Tongue (tissue), 2 donors: Measurements from ENCODE around the gene EPB41. TPM values are rescaled to one million over a fixed set of nuclear protein-coding genes. Genes with fewer than 3 reads are reported as not detected.
"Not testable (repeated sequence)": the region's sequence is repeated elsewhere in the genome, so short reads cannot be mapped to it uniquely, and the experiment has no call there.

ENCODE experiments used
- DNase-seq: peaks from one replicate; pipeline ENCODE4 v3.0.0-alpha.2; 2015
- total RNA-seq: library from RNA; depleted of rRNA; stranded (reverse); fragments of >200 nt; gene quantifications from one replicate; pipeline ENCODE4 v1.2.3, GENCODE V29; 2014

EPB41 gene
- total RNA-seq, 1 donor from 2014 or later = 27.7 TPM

- DNase-seq = no peak
Observed at GRCh38 chr1:28982198-28982597, 67.8 kb downstream of the EPB41 start.

- no peak for DNase-seq
Observed at GRCh38 chr1:28983091-28983490, 68.7 kb downstream of the EPB41 start.

- DNase-seq = no peak
Observed at GRCh38 chr1:28983509-28984310, 69.3 kb downstream of the EPB41 start.

- no peak for DNase-seq
Observed at GRCh38 chr1:28984311-28984684, 69.9 kb downstream of the EPB41 start.

- DNase-seq = peak; percentile 30
Observed at GRCh38 chr1:28985427-28985826, 71.1 kb downstream of the EPB41 start.

GRCh38 chr1:28986306-28986910 is 72.0 kb downstream of the EPB41 start:
- no peak for DNase-seq

GRCh38 chr1:29002792-29003191 is 88.4 kb downstream of the EPB41 start:
- DNase-seq = no peak

- no peak for DNase-seq
Observed at GRCh38 chr1:29004288-29004687, 89.9 kb downstream of the EPB41 start.

- no peak for DNase-seq
Observed at GRCh38 chr1:29004798-29005197, 90.4 kb downstream of the EPB41 start.

- no peak for DNase-seq
Observed at GRCh38 chr1:29011775-29012174, 97.4 kb downstream of the EPB41 start.

- no peak for DNase-seq
Observed at GRCh38 chr1:29017235-29017634, 102.9 kb downstream of the EPB41 start.

- no peak for DNase-seq
Observed at GRCh38 chr1:29017975-29018712, 103.8 kb downstream of the EPB41 start.

- DNase-seq = no peak
Observed at GRCh38 chr1:29022620-29023019, 108.3 kb downstream of the EPB41 start.

GRCh38 chr1:29029667-29030066 is 115.3 kb downstream of the EPB41 start:
- DNase-seq = peak; percentile 22

- DNase-seq = no peak
Observed at GRCh38 chr1:29032841-29033240, 118.5 kb downstream of the EPB41 start.

GRCh38 chr1:29033829-29034466 is 119.6 kb downstream of the EPB41 start:
- DNase-seq = peak; percentile 71

GRCh38 chr1:29043274-29043965 is 129.1 kb downstream of the EPB41 start:
- DNase-seq = peak; percentile 56

- DNase-seq = no peak
Observed at GRCh38 chr1:29044010-29044409, 129.6 kb downstream of the EPB41 start.

GRCh38 chr1:29045663-29046062 is 131.3 kb downstream of the EPB41 start:
- DNase-seq = not testable (repeated sequence)

GRCh38 chr1:29047142-29047541 is 132.8 kb downstream of the EPB41 start:
- no peak for DNase-seq

GRCh38 chr1:29050166-29050565 is 135.8 kb downstream of the EPB41 start:
- DNase-seq = peak; percentile 28

GRCh38 chr1:29052100-29052499 is 137.7 kb downstream of the EPB41 start:
- DNase-seq = no peak
